IMR-90 (cell line): ENCODE data around the gene CWH43.
"Not testable (repeated sequence)": the region's sequence is repeated elsewhere in the genome, so short reads cannot be mapped to it uniquely, and the experiment has no call there.

Experiments
- CTCF ChIP-seq: conservative IDR thresholded peaks from 2 replicates; pipeline ENCODE4 v1.5.1; 2012; ENCODE audit warnings: mild to moderate bottlenecking, low read depth, low read length, improper control_type of control experiment
- MAZ ChIP-seq: IDR thresholded peaks from 2 replicates; pipeline ENCODE4 v1.6.1; 2012; ENCODE audit warnings: low read depth, mild to moderate bottlenecking, low read length, improper control_type of control experiment, moderate library complexity, borderline replicate concordance
- MXI1 ChIP-seq: IDR thresholded peaks from 2 replicates; pipeline ENCODE4 v1.6.1; 2012; ENCODE audit warnings: low read depth, mild to moderate bottlenecking, low read length, moderate library complexity, borderline replicate concordance
- POLR2A ChIP-seq: IDR thresholded peaks from 2 replicates; pipeline ENCODE4 v1.6.1; 2012; ENCODE audit warnings: mild to moderate bottlenecking, low read depth, low read length
- SMC3 ChIP-seq: fragments of 150-350 bp; IDR thresholded peaks from 2 replicates; pipeline ENCODE4 v1.6.1; 2016; ENCODE audit warnings: low read depth, mild to moderate bottlenecking, antibody characterized with exemption, low read length, moderate library complexity

- not testable (repeated sequence) for TF ChIP-seq CTCF, SMC3, POLR2A, MXI1, MAZ
These were observed 119.3 kb downstream of the CWH43 start for GRCh38 chr4:49105248-49105904.
